Measurements from ENCODE around the gene USP47.

The USP47 gene

GRCh38 chr11:11841723-11842420 lies at the start of gene USP47 (continued):
- TF ChIP-seq ZNF747 (tag by site-specific recombination; IDR thresholded peaks at IDR 0.05), result no peak
- 0 out of 2 replicates have a peak, but pooled peaks have one; percentile 25 for TF ChIP-seq ZNF239 (tag by site-specific recombination; IDR thresholded peaks at IDR 0.05)
- TF ChIP-seq ZNF558 (tag by site-specific recombination; IDR thresholded peaks at IDR 0.05), result no peak
- no peak for TF ChIP-seq ZSCAN4 (tag by site-specific recombination; IDR thresholded peaks at IDR 0.05)
- TF ChIP-seq ZNF777 (tag by site-specific recombination; IDR thresholded peaks at IDR 0.05; ENCODE audit: borderline replicate concordance), result peak; percentile 75; the same call in 1 of the 2 replicates
- TF ChIP-seq ZNF488 (tag by site-specific recombination; IDR thresholded peaks at IDR 0.05), result no peak
- no peak for TF ChIP-seq ZBTB6 (tag by site-specific recombination; IDR thresholded peaks at IDR 0.05)
- no peak for TF ChIP-seq ZNF398 (tag by site-specific recombination; IDR thresholded peaks at IDR 0.05)
- peak; percentile 24; the same call in 1 of the 2 replicates for TF ChIP-seq ZBTB44 (tag by site-specific recombination; IDR thresholded peaks at IDR 0.05)
- peak; percentile 69; the same call in 1 of the 2 replicates for TF ChIP-seq ZXDB (tag by site-specific recombination; IDR thresholded peaks at IDR 0.05)
- peak; percentile 43 for TF ChIP-seq ZNF2 (tag by site-specific recombination; IDR thresholded peaks at IDR 0.05)
- peak; percentile 20; the same call in 1 of the 2 replicates for TF ChIP-seq ZNF692 (tag by site-specific recombination; IDR thresholded peaks at IDR 0.05)
- peak; percentile 90 for TF ChIP-seq SCRT2 (tag by site-specific recombination; IDR thresholded peaks at IDR 0.05)
- no peak for TF ChIP-seq GLI4 (tag by site-specific recombination; IDR thresholded peaks at IDR 0.05)
- peak; percentile 80; the same call in 1 of the 2 replicates for TF ChIP-seq ZEB2 (tag by site-specific recombination; IDR thresholded peaks at IDR 0.05)
- no peak for TF ChIP-seq ZNF280C (tag by site-specific recombination; IDR thresholded peaks at IDR 0.05)
- TF ChIP-seq ZNF837 (tag by site-specific recombination; IDR thresholded peaks at IDR 0.05), result no peak
- TF ChIP-seq ZNF354C (tag by site-specific recombination; IDR thresholded peaks at IDR 0.05; ENCODE audit: borderline replicate concordance, low read depth), result no peak
- no peak for TF ChIP-seq ZNF214 (tag by site-specific recombination; IDR thresholded peaks at IDR 0.05; ENCODE audit: borderline replicate concordance)
- TF ChIP-seq ZNF704 (tag by site-specific recombination; IDR thresholded peaks at IDR 0.05), result no peak

All from HEK293 (cell line).